ENCODE measurements around the gene PSMD4.
"Not testable (repeated sequence)": the region's sequence is repeated elsewhere in the genome, so short reads cannot be mapped to it uniquely, and the experiment has no call there.

PSMD4 gene

GRCh38 chr1:151275341-151275740 lies 20.8 kb downstream of the PSMD4 start:
- not testable (repeated sequence) for DNase-seq

DNA sequence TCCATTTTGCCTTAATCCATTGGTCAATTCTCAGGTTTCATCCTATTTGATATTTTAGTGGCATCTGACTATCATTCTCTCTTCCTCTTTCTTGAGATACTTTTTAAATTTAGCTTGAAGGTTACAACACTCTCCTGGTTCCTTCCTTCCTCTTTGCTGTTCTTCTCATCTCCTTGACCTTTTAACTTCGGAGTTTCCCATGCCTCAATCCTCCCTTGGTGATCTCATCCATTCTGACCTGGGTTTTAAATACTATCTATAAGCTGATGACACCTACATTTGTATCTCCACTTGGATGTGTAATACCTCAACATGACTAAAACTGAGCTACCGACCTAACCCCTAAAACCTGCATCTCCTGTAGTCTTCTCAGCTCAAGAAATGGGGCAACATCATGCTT lies 22.7 kb downstream of the PSMD4 start:
- DNase-seq, result no peak

- peak; percentile 94 for DNase-seq
Observed at GRCh38 chr1:151281225-151281968, 26.9 kb downstream of the PSMD4 start.

GRCh38 chr1:151281969-151282882 lies 27.7 kb downstream of the PSMD4 start, which contains the start of gene ZNF687:
TSS of gene ZNF687 (plus strand) at chr1:151282299. CDS start at chr1:151286292, 3,993 bp downstream.
- peak; percentile 98 for DNase-seq

DNA sequence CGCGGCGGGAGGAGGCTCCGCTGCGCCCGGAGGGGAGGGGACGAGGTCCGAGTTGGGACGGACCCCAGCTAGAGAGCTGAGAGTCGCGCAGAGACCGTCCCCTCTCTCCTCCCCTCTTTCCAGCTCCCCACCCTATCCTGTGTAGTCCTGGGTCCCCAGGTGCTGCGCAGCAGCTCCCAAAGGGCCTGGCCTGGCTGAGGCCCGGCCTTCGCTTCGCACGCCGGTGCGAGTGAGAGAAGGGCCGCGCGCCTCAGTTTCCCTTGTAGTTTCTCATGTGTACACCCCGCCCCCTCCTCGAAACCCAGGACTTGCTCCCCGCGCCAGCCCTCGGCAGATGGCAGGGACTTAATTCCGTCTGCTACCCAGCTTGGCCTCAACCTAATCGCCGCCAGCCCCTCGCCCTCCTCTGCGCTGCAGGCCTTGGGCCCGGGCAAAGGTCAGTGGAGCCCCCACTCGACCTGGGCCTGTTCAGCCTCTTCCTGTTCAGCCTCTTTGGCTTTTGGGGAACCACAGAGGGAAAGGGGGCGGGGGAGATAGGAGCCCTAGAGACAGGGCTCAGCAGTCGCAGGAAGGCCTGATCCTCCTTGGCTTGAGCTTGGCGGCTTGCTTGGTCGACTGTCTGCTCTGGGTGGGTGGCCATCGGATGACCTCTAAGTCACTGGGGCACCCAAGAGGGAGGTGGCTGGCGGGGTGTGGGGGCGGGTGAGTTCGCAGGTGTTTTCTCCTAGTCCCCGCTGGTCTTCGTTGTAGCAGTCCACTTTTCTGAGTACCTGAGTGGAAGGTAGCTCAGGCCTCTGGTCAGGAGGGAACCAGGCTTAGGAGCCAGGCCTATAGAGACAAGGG lies 28.6 kb downstream of the PSMD4 start:
- peak; percentile 21 for DNase-seq

GRCh38 chr1:151284013-151284577 lies 29.6 kb downstream of the PSMD4 start:
- DNase-seq, result no peak

- DNase-seq, result no peak
Observed at GRCh38 chr1:151286619-151287340, 32.2 kb downstream of the PSMD4 start.

GRCh38 chr1:151287341-151287699 lies 32.8 kb downstream of the PSMD4 start:
- no peak for DNase-seq

DNA sequence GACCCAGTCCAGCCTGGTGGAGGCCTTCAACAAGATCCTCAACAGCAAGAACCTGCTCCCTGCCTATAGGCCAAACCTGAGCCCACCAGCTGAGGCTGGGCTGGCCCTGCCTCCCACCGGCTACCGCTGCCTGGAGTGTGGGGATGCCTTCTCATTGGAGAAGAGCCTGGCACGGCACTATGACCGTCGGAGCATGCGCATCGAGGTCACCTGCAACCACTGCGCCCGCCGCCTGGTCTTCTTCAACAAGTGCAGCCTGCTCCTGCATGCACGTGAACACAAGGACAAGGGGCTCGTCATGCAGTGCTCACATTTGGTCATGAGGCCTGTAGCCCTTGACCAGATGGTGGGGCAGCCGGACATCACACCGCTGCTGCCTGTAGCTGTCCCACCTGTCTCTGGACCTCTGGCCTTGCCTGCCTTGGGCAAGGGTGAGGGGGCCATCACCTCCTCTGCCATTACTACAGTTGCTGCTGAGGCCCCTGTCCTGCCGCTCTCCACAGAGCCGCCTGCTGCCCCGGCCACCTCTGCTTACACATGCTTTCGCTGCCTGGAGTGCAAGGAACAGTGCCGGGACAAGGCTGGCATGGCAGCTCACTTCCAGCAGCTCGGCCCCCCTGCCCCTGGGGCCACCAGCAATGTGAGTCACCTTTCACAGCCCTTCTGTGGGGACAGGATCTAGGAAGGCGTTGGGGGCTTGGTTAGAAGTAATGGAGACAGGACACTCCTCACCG lies 33.4 kb downstream of the PSMD4 start:
- DNase-seq, result no peak

DNA sequence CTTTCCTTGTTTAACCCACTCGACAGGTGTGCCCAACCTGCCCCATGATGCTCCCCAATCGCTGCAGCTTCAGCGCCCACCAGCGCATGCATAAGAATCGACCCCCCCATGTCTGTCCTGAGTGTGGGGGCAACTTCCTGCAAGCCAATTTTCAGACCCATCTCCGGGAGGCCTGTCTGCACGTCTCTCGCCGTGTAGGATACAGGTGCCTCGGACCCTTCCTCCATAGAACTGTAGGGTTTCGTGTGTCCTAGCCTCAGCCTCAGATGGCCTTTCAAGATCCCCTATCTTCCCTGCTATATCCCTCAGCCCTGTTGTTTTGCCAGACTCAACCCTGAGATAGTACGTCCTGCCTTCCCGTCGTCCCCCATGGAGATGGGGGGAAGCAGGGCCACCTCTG lies 34.0 kb downstream of the PSMD4 start:
- DNase-seq, result no peak

DNA sequence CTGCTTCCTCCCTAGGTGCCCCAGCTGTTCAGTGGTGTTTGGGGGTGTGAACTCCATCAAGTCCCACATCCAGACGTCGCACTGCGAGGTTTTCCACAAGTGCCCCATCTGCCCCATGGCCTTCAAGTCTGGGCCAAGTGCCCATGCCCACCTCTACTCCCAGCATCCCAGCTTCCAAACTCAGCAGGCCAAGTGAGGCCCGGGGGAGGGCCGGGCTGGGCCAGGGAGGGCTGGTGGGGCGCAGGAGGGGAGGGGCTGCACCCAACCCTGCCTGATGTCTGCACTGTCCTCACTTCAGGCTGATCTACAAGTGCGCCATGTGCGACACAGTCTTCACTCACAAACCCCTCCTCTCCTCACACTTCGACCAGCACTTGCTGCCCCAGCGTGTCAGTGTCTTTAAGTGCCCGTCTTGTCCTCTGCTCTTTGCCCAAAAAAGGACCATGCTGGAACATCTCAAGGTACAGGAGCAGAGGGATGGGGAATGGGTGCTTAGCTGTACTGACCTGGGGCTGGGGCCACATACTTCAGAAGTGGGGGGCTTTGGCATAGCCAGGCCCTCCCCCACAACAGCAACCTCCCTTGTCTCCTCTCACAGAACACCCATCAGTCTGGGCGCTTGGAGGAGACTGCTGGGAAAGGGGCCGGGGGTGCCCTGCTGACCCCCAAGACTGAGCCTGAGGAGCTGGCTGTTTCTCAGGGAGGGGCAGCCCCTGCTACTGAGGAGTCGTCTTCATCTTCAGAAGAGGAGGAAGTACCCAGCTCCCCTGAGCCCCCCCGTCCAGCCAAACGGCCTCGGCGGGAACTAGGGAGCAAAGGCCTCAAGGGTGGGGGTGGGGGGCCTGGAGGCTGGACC lies 34.8 kb downstream of the PSMD4 start:
- no peak for DNase-seq

- DNase-seq, result no peak
Observed at GRCh38 chr1:151289991-151290708, 35.6 kb downstream of the PSMD4 start.

GRCh38 chr1:151290709-151291303 lies 36.3 kb downstream of the PSMD4 start:
- DNase-seq, result no peak

GRCh38 chr1:151292207-151293030 lies 37.9 kb downstream of the PSMD4 start:
- DNase-seq, result no peak

- no peak for DNase-seq
Observed at GRCh38 chr1:151293093-151293492, 38.6 kb downstream of the PSMD4 start.

DNA sequence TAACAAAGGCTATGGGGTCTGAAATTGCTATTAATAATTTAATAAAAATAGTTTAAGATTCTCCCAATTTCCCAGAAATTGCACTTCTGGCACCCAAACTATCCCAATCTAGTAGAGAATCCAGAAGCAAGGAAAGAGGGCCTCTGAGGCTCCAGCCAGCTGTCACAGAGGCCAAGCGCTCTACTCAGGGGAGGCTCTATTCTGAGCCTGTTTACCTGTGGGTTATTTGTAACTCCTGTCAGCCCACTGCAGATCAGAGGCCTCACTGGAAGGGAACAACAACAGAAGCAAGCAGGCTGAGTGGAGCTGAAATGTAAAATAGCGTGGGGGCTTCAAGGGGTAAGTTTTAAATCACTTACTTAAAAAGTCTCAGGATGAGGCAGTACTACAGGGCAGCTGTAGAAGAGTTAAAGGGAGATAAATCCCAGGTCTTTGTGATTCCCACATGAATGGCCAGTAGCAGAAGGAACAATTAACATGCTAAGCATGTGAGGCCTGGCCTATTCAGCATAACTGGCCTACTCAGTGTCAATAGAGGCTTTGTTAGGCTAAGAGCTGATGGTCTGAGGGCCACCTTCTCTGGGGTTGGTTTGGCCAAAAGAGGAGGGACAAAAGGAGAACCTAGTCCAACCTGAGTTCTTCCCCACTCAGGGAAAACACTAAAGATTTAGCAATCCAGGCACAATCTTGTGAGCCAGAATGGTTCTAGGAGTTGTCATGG lies 40.4 kb downstream of the PSMD4 start:
- DNase-seq, result no peak

DNA sequence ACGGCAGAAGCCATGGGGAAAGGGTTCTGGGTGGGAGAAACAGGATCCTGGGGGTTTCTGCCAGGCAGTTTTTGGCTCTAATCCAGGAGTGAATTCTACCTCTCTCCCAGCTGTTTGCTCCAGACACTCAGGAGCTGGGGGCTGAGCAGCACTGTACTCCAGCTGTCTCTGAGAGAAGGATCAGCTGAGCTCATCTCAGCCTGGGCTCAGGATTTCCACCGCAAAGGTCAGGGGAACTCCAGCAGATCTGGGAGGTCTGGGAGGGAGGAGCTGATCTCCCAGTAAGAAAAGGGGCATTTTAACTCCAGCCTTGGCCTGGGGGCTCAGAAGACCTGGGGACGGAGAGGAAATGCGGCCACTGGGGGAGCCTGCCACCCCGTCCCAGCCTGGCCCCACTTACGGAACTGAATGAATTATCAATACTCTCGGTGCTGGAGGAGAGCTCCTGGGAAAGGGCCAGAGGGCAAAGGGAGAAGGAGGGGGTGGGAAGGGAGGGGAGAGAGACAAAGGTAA lies 55.3 kb downstream of the PSMD4 start:
- no peak for DNase-seq

Measured in CD4-positive, alpha-beta T cell treated with Interleukin-6 for 4 hours (primary cell).